Germinal center (tissue), 1 donor: Measurements from ENCODE around the gene C5orf22.
"Not testable (repeated sequence)": the region's sequence is repeated elsewhere in the genome, so short reads cannot be mapped to it uniquely, and the experiment has no call there.

Experiments
- DNase-seq: peaks from one replicate; pipeline ENCODE4 v3.0.0; 2012; ENCODE audit warnings: mixed read lengths, low spot score

C5orf22 gene

GRCh38 chr5:31531888-31532547 is at the start of gene C5orf22, which contains the start of gene DROSHA:
TSS of gene C5orf22 (plus strand) at chr5:31532301. CDS start at chr5:31532393, 92 bp downstream.
TSS of gene DROSHA (minus strand) at chr5:31532093. CDS start at chr5:31529059, 3,034 bp downstream.
- DNase-seq: peak; percentile 95

GRCh38 chr5:31485376-31486207 is 46.5 kb upstream of the C5orf22 start:
- DNase-seq: no peak

GRCh38 chr5:31486441-31486840 is 45.7 kb upstream of the C5orf22 start:
- DNase-seq: no peak

GRCh38 chr5:31487506-31487905 is 44.6 kb upstream of the C5orf22 start:
- no peak for DNase-seq

- DNase-seq: no peak
Observed at GRCh38 chr5:31492869-31493268, 39.2 kb upstream of the C5orf22 start.

GRCh38 chr5:31495336-31495735 is 36.8 kb upstream of the C5orf22 start:
- DNase-seq: no peak

- DNase-seq: no peak
Observed at GRCh38 chr5:31496301-31496700, 35.8 kb upstream of the C5orf22 start.

GRCh38 chr5:31496891-31497290 is 35.2 kb upstream of the C5orf22 start:
- DNase-seq: no peak

GRCh38 chr5:31500256-31500655 is 31.8 kb upstream of the C5orf22 start:
- DNase-seq: no peak

GRCh38 chr5:31502506-31502905 is 29.6 kb upstream of the C5orf22 start:
- no peak for DNase-seq

- no peak for DNase-seq
Observed at GRCh38 chr5:31504529-31504928, 27.6 kb upstream of the C5orf22 start.

- DNase-seq: no peak
Observed at GRCh38 chr5:31511305-31511704, 20.8 kb upstream of the C5orf22 start.

GRCh38 chr5:31516802-31517201 is 15.3 kb upstream of the C5orf22 start:
- DNase-seq: no peak

- DNase-seq: no peak
Observed at GRCh38 chr5:31523041-31523440, 9.1 kb upstream of the C5orf22 start.

GRCh38 chr5:31530541-31531265 is 1.4 kb upstream of the C5orf22 start:
- DNase-seq: no peak

- DNase-seq: peak; percentile 22
Observed at GRCh38 chr5:31531543-31531887, 586 bp upstream of the C5orf22 start.

- no peak for DNase-seq
Observed at GRCh38 chr5:31534527-31535046, 2.5 kb downstream of the C5orf22 start.

- DNase-seq: no peak
Observed at GRCh38 chr5:31536873-31537272, 4.8 kb downstream of the C5orf22 start.

GRCh38 chr5:31537349-31537748 is 5.2 kb downstream of the C5orf22 start:
- DNase-seq: no peak

- no peak for DNase-seq
Observed at GRCh38 chr5:31537851-31538250, 5.8 kb downstream of the C5orf22 start.

- not testable (repeated sequence) for DNase-seq
Observed at GRCh38 chr5:31549114-31549513, 17.0 kb downstream of the C5orf22 start.

GRCh38 chr5:31551878-31552277 is 19.8 kb downstream of the C5orf22 start:
- no peak for DNase-seq

- DNase-seq: no peak
Observed at GRCh38 chr5:31553863-31554262, 21.8 kb downstream of the C5orf22 start.
